Activated naive CD4-positive, alpha-beta T cell treated with anti-CD3 and anti-CD28 coated beads, Interleukin-2, amount 10 ng/mL, durations not matched to agents 7 days and 5 days (primary cell): Measurements from ENCODE around the gene ZYX.
A peak's percentile ranks its signal among the peaks of the same experiment; 100 is the strongest.

ENCODE experiments used
- CTCF ChIA-PET: fragments of 350-600 bp; sonication (Branson Sonifier 250); formaldehyde crosslinking; loops from one replicate; lab custom pipeline; 2021; ENCODE audit warnings: antibody characterized with exemption; lab: Charles Lee
- DNase-seq: peaks from one replicate; pipeline ENCODE4 v3.0.0-alpha.2; 2020
- H3K27ac Mint-ChIP-seq: one replicate; pipeline ENCODE4 v1.8.0; 2021; ENCODE audit warnings: mild to moderate bottlenecking, moderate library complexity, mixed read lengths
- H3K27me3 Mint-ChIP-seq: one replicate; pipeline ENCODE4 v1.8.0; 2021; ENCODE audit warnings: mild to moderate bottlenecking, mixed read lengths
- H3K36me3 Mint-ChIP-seq: one replicate; pipeline ENCODE4 v1.8.0; 2021; ENCODE audit warnings: mixed read lengths
- H3K4me1 Mint-ChIP-seq: one replicate; pipeline ENCODE4 v1.8.0; 2021; ENCODE audit warnings: mixed read lengths
- H3K4me3 Mint-ChIP-seq: one replicate; pipeline ENCODE4 v1.8.0; 2021; ENCODE audit warnings: mild to moderate bottlenecking, moderate library complexity, mixed read lengths
- H3K9me3 Mint-ChIP-seq: one replicate; pipeline ENCODE4 v1.8.0; 2021; ENCODE audit warnings: mixed read lengths

The ZYX gene, protein sequence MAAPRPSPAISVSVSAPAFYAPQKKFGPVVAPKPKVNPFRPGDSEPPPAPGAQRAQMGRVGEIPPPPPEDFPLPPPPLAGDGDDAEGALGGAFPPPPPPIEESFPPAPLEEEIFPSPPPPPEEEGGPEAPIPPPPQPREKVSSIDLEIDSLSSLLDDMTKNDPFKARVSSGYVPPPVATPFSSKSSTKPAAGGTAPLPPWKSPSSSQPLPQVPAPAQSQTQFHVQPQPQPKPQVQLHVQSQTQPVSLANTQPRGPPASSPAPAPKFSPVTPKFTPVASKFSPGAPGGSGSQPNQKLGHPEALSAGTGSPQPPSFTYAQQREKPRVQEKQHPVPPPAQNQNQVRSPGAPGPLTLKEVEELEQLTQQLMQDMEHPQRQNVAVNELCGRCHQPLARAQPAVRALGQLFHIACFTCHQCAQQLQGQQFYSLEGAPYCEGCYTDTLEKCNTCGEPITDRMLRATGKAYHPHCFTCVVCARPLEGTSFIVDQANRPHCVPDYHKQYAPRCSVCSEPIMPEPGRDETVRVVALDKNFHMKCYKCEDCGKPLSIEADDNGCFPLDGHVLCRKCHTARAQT

DNA sequence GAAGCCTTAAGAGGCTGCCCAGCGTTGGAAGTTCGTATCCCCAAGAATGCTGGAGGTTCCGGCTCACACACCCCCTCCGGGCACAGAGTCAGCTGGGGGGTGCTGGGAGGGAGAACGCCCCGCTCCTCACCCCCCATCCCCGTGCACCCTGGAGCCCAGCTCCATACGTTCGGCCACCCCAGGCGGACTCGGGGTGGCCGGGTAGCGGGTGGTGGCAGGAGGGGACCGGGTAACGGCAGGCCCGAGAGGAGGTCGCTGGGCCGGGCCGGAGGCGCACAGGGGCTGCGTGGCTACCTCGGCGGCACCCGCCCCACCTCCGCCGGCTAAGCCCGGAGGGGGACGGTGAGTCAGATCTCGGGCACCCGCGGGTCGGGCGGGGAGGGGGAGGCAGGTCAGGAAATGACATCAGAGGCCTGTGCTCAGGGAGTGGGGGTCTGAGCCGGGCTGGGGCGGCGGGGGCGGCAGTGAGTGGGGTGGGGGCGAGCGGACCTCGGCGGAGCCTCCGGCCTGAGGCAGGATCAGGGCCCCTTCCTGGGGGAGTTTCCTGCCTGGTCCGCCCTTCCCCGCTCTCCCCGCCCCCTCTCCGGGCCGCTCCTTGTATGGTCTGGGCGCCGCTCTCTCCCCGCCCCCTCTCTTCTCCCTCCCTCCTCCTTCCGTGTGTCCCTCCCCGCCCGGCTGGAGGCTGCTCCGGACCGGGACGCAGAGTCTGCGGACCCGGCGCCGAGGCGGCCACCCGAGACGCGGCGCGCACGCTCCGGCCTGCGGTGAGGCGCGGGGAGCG, at the start of gene ZYX:
ZYX (plus strand) TSS at position 700 of the 781 bp plus-strand sequence. CDS start 227 bp downstream, outside the sequence.
- DNase-seq, result peak; percentile 92
- H3K4me3 Mint-ChIP-seq, result peak within 1 kb of the TSS; percentile 78
- peaks cover 38% of the 10 kb centered on the region for H3K4me1 Mint-ChIP-seq
- peak within 1 kb of the TSS; percentile 91 for H3K27ac Mint-ChIP-seq
- CTCF ChIA-PET, result interaction anchor here (0.6 to 3.4 kb wide), 15 partner anchors 8 to 356 kb away, joined by 3 to 38 read pairs (median 5); partner anchors contain the start of genes EPHA1 and GSTK1
- peaks cover 7% of the 10 kb centered on the region for H3K36me3 Mint-ChIP-seq
- no peaks in the 10 kb centered on the region for H3K27me3 Mint-ChIP-seq
- no peaks in the 10 kb centered on the region for H3K9me3 Mint-ChIP-seq

DNA sequence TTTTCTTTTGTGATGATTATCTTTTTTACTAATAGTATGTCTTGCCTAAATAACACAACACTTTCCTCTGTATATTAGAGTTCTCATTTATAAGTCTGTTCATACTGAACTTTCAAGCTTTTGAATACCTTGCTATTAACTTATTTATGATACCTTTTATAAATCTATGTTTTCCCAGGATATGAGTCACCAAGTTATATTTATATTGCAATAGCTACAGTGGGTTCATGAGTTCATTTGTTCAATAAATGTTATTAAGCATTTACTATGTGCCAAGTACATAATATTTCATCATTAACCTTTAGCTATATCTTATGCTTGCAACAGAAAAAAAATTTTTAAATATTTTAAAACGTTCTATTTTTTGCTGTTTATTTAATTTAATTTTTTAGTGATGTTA, 46.9 kb upstream of the ZYX start:
- H3K27ac Mint-ChIP-seq, result no peak overlapping the region
- CTCF ChIA-PET, result interaction anchor here (0.8 to 4.2 kb wide), 4 partner anchors 11 to 83 kb away, joined by 3 to 19 read pairs (median 3); no protein-coding TSS in a partner anchor
- H3K4me3 Mint-ChIP-seq, result no peak overlapping the region
- H3K4me1 Mint-ChIP-seq, result no peaks in the 10 kb centered on the region
- H3K27me3 Mint-ChIP-seq, result peaks cover 49% of the 10 kb centered on the region
- no peaks in the 10 kb centered on the region for H3K36me3 Mint-ChIP-seq
- H3K9me3 Mint-ChIP-seq, result no peaks in the 10 kb centered on the region
- DNase-seq, result no peak

DNA sequence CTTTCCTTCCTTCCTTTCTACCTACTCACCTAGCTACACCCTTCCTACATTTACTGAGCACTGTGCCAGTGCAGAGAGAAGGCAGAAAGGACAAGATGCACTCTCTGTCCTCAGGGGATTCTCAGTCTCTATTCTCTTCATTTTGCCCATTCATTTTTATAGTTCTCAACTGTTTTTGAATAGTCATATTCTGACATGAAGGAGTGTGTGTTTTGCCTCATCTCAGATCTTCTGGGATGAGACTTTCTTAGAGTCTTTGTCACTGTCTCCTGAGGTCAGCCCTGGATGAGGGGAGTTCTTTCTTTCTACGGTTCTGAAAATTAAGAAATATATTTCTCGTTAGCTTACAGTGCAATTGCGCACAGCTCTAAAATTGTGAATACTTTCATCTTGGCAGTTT, 43.9 kb upstream of the ZYX start:
- Mint-ChIP-seq H3K27me3 (peaks cover 49% of the 10 kb centered on the region), H3K4me1 (no peaks in the 10 kb centered on the region), H3K4me3 (no peak overlapping the region), H3K36me3 (no peaks in the 10 kb centered on the region), H3K27ac (no peak overlapping the region), H3K9me3 (no peaks in the 10 kb centered on the region)
- CTCF ChIA-PET, result interaction anchor here (0.9 to 4.2 kb wide), 4 partner anchors 8 to 43 kb away, joined by 3 to 19 read pairs (median 4); no protein-coding TSS in a partner anchor
- no peak for DNase-seq

DNA sequence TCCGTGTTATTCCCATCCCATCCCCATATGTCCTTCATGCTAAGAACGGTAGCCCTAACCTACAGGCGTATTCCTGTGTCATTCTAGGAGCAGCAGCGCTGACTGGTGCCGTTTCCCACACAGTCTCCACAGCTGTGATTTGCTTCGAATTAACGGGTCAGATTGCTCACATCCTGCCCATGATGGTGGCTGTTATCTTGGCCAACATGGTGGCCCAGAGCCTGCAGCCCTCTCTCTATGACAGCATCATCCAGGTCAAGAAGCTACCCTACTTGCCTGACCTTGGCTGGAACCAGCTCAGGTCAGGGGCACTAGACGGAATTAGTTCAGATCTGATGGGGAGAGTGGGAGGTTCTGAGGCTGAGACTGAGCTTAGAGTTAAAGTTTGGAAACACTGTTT, 39.3 kb upstream of the ZYX start:
- Mint-ChIP-seq H3K9me3 (no peaks in the 10 kb centered on the region), H3K27me3 (peaks cover 54% of the 10 kb centered on the region), H3K36me3 (no peaks in the 10 kb centered on the region), H3K27ac (no peak overlapping the region), H3K4me3 (no peak overlapping the region), H3K4me1 (peaks cover 9% of the 10 kb centered on the region)
- CTCF ChIA-PET, result interaction anchor here (2.4 kb wide), 1 partner anchor 11 kb away, joined by 5 read pairs; no protein-coding TSS in a partner anchor
- no peak for DNase-seq

DNA sequence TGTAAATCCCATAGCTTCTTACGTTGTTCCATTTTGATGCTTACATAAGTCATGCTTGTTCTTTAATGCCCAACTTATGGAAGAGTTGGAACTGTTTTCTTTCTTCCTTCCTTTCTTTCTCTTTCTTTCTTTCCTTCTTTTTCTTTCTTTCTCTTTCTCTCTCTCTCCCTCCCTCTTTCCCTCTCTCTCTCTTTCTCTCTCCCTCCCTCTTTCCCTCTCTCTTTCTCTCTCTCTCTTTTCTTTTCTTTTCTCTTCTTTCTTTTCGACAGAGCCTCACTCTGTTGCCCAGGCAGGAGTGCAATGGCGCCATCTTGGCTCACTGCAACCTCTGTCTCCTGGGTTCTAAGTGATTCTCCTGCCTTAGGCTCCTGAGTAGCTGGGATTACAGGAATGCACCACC, 37.5 kb upstream of the ZYX start:
- Mint-ChIP-seq H3K9me3 (no peaks in the 10 kb centered on the region), H3K4me3 (no peak overlapping the region), H3K27me3 (peaks cover 54% of the 10 kb centered on the region), H3K36me3 (no peaks in the 10 kb centered on the region), H3K4me1 (peaks cover 9% of the 10 kb centered on the region), H3K27ac (no peak overlapping the region)
- CTCF ChIA-PET, result interaction anchor here (0.8 to 2.4 kb wide), 5 partner anchors 8 to 72 kb away, joined by 3 to 19 read pairs (median 4); no protein-coding TSS in a partner anchor
- DNase-seq, result no peak

DNA sequence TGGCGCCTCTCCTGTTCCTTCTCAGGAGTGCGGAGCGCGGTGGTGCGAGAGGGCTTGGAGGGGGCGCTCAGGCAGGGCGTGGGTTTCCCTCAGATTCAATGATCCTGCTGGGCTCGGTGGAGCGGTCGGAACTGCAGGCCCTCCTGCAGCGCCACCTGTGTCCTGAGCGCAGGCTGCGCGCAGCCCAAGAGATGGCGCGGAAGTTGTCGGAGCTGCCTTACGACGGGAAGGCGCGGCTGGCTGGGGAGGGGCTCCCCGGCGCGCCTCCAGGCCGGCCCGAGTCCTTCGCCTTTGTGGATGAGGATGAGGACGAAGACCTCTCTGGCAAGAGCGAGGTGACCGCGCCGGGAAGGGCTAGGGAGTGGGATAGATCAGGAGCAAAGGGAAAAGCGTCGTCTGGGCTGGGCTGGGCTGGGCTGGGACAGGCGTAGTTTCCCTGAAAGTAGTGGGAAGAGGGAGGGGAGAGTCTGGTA, 35.7 kb upstream of the ZYX start:
- no peak overlapping the region for H3K27ac Mint-ChIP-seq
- H3K9me3 Mint-ChIP-seq, result no peaks in the 10 kb centered on the region
- peaks cover 9% of the 10 kb centered on the region for H3K4me1 Mint-ChIP-seq
- H3K27me3 Mint-ChIP-seq, result peaks cover 53% of the 10 kb centered on the region
- H3K36me3 Mint-ChIP-seq, result no peaks in the 10 kb centered on the region
- peak overlapping the region; percentile 56 for H3K4me3 Mint-ChIP-seq
- CTCF ChIA-PET, result interaction anchor here (0.8 to 2.7 kb wide), 15 partner anchors 10 to 146 kb away, joined by 3 to 19 read pairs (median 6); no protein-coding TSS in a partner anchor
- DNase-seq, result peak; percentile 78

DNA sequence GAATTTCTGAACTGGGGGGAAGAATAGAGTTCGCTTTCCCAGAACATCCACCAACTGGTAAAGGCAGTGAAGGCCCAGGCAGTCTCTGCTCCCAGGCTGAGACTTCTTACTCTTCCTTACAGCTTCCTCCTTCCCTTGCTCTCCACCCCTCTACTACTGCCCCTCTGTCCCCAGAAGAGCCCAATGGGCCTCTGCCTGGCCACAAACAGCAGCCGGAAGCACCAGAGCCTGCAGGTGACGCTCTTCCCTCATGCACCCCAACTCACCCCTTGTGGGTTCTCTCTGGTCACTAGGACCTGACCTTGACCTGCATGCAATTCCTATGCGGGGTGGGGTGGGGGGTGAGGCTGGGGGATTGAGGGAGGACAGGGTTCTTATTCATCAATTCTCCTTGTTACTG, 35.1 kb upstream of the ZYX start:
- DNase-seq, result no peak

DNA sequence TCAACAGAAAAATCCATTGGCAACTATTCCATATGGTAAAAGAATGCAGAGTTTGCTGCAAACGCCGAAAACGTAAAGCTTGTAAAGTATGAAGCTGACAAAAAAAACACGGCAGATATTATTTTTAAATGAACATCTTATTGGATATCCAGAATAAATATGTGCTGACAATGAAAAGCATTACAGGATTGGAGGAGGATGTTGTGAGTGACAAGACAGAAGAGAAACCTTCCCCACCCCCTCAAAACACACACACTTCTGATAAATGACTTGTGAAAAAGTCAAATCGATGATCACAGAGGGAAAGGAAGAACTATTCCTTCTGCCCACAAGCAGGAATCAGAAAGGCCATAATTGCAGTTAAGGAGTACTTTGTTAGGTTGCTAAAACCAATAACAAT, 33.2 kb upstream of the ZYX start:
- H3K36me3 Mint-ChIP-seq, result no peaks in the 10 kb centered on the region
- no peak for DNase-seq
- no peak overlapping the region for H3K4me3 Mint-ChIP-seq
- H3K27me3 Mint-ChIP-seq, result peaks cover 70% of the 10 kb centered on the region
- no peak overlapping the region for H3K27ac Mint-ChIP-seq
- no peaks in the 10 kb centered on the region for H3K9me3 Mint-ChIP-seq
- CTCF ChIA-PET, result interaction anchor here (1.7 kb wide), 1 partner anchor 13 kb away, joined by 5 read pairs; no protein-coding TSS in a partner anchor
- H3K4me1 Mint-ChIP-seq, result peaks cover 9% of the 10 kb centered on the region

More for the DNA sequence above, 35.1 kb upstream of the ZYX start:
- Mint-ChIP-seq H3K27ac (no peak overlapping the region), H3K36me3 (no peaks in the 10 kb centered on the region), H3K9me3 (no peaks in the 10 kb centered on the region), H3K27me3 (peaks cover 56% of the 10 kb centered on the region), H3K4me1 (peaks cover 9% of the 10 kb centered on the region), H3K4me3 (no peak overlapping the region)
- CTCF ChIA-PET, result interaction anchor here (0.7 to 2.7 kb wide), 13 partner anchors 9 to 145 kb away, joined by 3 to 19 read pairs (median 6); no protein-coding TSS in a partner anchor

DNA sequence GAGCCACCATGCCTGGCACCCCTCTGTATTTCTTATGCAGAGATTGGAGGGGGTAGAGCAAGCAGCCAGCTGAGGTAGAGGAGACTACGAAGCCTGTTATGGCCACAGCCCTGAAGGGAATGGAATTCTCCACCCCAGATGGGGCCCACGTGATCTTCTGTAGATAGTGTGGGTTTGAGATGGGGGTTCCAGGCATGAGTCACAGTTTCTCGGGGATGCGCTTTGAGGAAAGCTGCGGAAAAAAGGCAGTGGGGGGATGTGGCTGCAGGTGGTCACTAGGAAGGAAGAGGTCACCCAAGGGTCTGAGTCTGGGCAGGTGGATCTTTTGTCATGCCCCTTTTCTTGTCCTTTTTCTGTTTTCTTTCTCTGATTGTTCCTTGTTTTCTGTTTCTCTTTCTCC, 30.1 kb upstream of the ZYX start:
- Mint-ChIP-seq H3K36me3 (no peaks in the 10 kb centered on the region), H3K27me3 (peaks cover 82% of the 10 kb centered on the region), H3K9me3 (no peaks in the 10 kb centered on the region), H3K4me3 (no peak overlapping the region), H3K4me1 (peaks cover 2% of the 10 kb centered on the region), H3K27ac (no peak overlapping the region)
- CTCF ChIA-PET, result interaction anchor here (1.2 kb wide), 1 partner anchor 66 kb away, joined by 3 read pairs; no protein-coding TSS in a partner anchor
- no peak for DNase-seq

DNA sequence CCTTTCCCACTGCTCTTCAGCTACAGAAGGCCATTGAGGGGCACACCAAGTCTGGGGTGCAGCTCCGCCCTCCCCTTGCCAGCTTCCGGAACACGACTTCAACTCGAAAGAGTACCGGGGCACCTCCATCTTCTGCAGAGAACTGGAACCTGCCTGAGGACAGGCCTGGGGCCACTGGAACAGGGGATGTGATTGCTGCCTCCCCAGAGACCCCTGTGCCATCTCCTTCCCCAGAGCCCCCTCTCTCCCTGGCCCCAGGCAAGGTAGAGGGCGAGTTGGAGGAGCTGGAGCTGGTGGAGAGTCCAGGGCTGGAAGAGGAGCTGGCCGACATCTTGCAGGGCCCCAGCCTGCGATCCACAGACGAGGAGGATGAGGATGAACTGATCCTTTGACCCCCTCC, 29.6 kb upstream of the ZYX start:
- Mint-ChIP-seq H3K27ac (no peak overlapping the region), H3K36me3 (no peaks in the 10 kb centered on the region), H3K4me1 (peaks cover 2% of the 10 kb centered on the region), H3K9me3 (no peaks in the 10 kb centered on the region), H3K4me3 (no peak overlapping the region), H3K27me3 (peaks cover 82% of the 10 kb centered on the region)
- CTCF ChIA-PET, result interaction anchor here (1.2 kb wide), 1 partner anchor 65 kb away, joined by 3 read pairs; no protein-coding TSS in a partner anchor
- no peak for DNase-seq

DNA sequence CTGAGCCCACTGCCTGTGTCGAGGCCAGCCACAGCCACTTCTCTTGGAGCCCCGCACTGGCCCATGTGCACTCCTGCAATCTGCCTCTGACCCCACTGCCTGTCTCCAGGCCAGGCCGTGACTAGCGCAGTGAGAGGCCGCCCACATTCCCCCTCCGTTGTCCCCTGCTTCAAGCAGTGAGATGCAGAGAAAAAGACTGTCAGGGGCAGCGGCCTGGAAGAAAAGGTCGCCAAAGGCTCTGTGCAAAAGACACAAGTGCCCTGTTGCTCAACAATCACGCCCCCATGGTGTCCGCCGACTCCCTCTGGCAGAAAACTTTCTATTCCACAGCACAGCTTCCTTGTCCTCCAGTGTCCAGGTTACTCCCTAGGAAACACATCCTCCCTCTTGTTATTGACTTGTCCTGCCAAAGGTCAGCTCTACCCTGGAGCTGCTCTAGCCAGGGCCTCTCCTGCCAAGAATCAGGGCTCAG, 28.6 kb upstream of the ZYX start:
- peaks cover 2% of the 10 kb centered on the region for H3K4me1 Mint-ChIP-seq
- no peak for DNase-seq
- H3K27ac Mint-ChIP-seq, result no peak overlapping the region
- no peaks in the 10 kb centered on the region for H3K36me3 Mint-ChIP-seq
- CTCF ChIA-PET, result interaction anchor here (0.6 kb wide), 1 partner anchor 65 kb away, joined by 3 read pairs; no protein-coding TSS in a partner anchor
- no peaks in the 10 kb centered on the region for H3K9me3 Mint-ChIP-seq
- H3K27me3 Mint-ChIP-seq, result peaks cover 81% of the 10 kb centered on the region
- no peak overlapping the region for H3K4me3 Mint-ChIP-seq

DNA sequence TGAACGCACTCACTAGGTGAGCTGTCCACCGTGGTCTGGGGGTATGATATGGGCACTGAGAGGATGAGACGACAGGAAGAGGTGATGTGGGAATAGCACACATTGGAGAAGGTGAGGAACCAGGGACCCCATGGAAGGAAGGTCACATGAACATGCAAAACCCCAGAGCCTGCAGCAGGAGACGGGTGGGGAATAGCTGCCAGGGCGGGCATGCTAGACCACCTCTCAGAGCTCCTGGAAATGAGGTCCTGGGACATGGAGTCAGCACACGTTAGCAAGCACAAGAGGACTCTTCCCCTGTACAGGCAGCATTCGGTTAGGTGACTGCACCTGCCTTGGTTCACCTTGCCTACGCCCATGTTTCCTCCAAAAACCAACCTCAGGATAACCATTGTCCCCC, 26.8 kb upstream of the ZYX start:
- H3K27me3 Mint-ChIP-seq, result peaks cover 84% of the 10 kb centered on the region
- H3K4me1 Mint-ChIP-seq, result peaks cover 2% of the 10 kb centered on the region
- DNase-seq, result no peak
- no peak overlapping the region for H3K4me3 Mint-ChIP-seq
- CTCF ChIA-PET, result interaction anchor here (1.9 to 2.1 kb wide), 2 partner anchors 9 to 114 kb away, joined by 8 read pairs; no protein-coding TSS in a partner anchor
- no peaks in the 10 kb centered on the region for H3K9me3 Mint-ChIP-seq
- no peak overlapping the region for H3K27ac Mint-ChIP-seq
- no peaks in the 10 kb centered on the region for H3K36me3 Mint-ChIP-seq

DNA sequence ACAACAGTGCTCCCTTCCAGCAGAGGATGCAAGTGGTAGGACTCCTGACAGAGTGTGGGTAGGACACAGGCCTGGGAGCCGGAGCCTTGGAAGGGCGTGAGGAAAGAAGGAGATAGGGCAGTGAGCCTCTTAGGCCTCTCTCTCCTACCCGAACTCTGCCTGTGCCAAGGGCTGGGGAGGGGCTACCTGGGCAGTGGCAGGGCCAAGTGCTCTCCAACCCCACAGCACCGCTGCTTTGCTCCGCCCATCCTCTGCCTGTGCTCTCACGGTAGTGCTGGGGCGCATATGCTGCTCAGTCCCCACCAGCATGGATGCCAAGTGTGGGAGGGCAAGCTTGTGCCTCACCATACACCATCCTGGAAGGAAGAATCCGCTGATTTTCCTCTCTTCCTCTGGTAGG, 26.2 kb upstream of the ZYX start:
- Mint-ChIP-seq H3K4me3 (no peak overlapping the region), H3K4me1 (peaks cover 2% of the 10 kb centered on the region), H3K9me3 (no peaks in the 10 kb centered on the region), H3K36me3 (no peaks in the 10 kb centered on the region), H3K27ac (no peak overlapping the region), H3K27me3 (peaks cover 88% of the 10 kb centered on the region)
- DNase-seq, result no peak
- CTCF ChIA-PET, result interaction anchor here (1.2 to 2.1 kb wide), 3 partner anchors 10 to 114 kb away, joined by 3 to 8 read pairs (median 8); no protein-coding TSS in a partner anchor
